GM19463 (cell line): Measurements from ENCODE around the gene TSPAN5.

Experiments
- ATAC-seq: cut with Tn5 transposase; IDR thresholded peaks from one replicate; pipeline ENCODE4 v1.9.1; 2021; ENCODE audit warnings: mild to moderate bottlenecking, moderate library complexity; ENCODE audit not compliant: unreplicated experiment

TSPAN5 gene

DNA sequence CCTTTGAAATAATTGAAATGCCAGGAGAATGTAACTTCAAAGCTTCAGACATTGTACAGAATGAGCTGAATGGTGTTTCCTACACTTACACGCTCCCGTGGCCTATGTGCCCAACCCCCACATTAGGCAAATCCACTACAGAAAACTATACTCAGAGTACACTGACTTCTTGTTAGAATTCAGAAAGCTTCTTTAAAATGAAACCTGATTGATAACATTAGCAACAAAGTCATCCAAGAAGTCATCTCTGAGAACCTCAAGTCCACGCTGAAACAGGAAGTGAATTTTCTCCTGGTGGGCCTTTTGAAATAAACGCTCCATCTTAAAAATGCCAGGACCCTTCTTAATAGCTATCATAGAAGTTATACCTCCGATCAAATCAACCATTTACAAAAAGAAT, 136.3 kb downstream of the TSPAN5 start:
- no peak for ATAC-seq

DNA sequence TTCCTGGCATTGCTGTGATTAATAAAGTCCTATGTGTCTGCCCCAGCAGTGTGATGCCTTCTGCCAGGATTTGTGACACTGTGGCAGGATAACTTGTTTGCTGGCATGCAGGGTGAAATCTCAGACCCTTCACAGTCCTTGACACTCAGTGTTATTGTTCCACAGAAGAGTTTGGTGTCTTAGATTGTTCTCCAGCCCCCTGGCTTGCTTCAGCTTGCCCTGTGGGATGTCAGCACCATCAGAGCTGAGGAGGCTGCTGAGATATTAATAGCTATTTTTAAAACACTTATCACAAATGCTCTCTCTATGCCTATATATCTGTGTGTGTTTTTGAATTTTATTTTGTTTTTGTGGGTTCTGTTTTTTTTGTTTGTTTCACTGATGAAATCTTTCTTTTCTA, 136.9 kb downstream of the TSPAN5 start:
- no peak for ATAC-seq

DNA sequence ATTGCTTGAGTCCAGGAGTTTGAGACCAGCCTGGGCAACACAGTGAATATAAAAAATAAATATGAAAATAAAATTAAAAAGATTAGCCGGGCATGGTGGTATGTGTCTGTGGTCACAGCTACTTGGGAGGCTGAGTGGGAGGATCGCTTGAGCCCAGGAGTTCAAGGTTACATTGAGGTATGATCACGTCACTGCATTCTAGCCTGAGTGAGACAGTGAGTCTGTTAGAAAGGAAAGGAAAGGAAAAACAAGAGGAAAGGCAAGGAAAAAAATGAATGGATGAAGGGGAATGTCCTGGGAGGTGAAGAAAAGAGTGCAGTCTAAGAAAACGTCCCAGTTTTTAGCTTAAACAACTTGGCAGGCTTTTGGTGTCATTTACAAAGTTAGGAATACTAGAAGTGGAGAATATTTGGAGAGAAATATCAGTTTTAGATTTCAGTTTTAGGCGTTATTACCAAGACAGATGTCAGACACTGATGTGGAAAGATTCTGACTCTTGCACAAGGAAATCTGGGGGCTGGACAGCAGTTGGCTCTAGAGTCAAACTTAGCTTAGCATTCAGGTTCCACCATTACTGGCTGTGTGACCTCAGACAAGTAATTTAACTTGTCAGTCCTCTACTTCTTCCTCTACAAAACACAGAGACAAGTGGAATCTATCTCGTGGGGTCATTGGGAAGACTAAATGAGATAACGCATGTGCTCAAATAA, 139.0 kb downstream of the TSPAN5 start:
- ATAC-seq = no peak

- ATAC-seq = peak; percentile 98
Measured at GRCh38 chr4:98518559-98519267, 139.7 kb downstream of the TSPAN5 start.

DNA sequence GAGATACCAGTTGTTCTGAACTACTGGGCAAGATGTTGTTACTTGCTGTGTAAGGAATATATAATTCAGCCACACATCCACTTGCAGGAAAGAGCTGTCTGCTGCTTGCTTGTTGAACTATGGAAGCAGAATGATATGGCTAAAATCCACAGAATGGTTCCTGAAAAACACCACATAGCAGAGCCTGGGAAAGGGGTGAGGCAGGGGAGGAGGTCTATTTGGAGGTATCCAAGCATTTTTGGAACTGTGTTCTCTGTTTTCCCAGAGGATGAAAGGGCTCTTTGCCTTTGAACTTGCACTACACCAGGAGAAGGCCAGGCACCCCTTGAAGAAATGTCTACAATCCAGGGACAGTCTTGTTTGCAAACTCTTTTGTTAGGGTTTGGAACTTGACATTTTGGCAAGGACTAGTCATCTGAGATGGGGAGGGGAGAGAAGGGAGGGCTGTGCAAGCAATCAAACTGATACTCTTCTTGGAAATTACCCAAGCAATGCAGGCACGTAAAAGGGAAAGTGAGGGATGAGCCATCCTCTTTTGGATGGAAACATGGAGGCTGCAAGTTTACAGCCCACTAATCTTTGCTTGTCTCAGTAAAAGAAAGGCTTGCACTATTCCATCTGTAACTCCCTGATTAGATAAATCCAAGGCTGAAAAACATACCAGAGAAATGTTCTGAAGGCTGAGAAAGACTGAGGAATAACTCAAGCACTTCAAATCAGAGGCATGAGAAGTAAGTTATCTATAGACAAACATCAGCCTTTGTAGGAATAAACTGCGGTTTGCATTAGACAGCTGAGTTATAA, 141.0 kb downstream of the TSPAN5 start:
- no peak for ATAC-seq

DNA sequence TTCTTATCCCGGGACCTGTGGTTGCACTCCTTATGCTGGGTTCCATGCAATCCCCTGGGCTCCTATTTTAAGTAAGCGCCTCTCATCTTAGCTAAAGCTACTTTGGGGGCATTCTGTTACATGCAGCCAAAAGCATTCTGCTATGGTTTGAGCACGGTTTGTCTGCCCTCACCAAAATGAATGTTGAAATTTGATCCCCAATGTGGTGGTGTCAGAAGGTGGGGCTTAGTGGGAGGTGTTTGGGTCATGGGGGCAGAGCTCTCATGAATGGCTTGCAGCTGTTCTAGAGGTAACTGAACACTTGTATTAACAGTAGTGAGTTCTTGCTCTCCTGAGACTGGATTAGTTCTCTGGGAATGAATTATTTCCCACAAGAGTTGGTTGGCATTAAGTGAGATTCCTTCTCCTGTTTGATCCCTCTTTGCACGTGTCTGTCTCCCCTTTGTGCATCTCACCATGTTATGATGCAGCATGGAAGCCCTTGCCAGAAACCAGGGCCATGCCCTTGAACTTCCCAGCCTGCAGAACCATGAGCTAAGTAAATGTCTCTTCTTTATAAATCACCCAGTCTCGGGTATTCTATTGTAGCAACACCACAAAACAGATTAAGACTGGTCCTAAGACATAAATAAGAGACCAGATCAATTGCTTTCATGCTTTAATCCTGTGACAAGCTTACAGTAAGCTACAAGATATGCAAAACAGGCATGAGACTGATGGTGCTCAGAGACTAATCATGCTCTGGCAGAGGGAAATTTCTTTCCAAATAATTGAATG, 141.8 kb downstream of the TSPAN5 start:
- no peak for ATAC-seq

GRCh38 chr4:98516042-98516440, 142.4 kb downstream of the TSPAN5 start:
- ATAC-seq = no peak

DNA sequence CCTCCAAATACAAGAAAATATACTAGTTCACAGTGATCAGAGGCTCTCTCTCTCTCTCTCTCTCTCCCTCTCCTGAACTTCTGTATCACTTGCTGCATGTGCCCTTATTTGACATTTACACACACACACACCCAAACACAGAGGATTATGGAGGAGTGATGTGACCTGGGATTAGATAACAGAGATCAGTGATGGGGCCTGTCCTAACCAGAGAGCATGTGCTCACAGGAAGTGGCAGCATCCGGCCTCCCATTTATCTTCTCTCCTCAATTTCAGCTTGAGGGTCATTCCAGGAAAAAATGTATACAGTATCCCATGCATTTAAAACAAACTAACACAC, 143.0 kb downstream of the TSPAN5 start:
- ATAC-seq = no peak

- ATAC-seq = no peak
Measured at GRCh38 chr4:98514741-98515469, 143.5 kb downstream of the TSPAN5 start.

GRCh38 chr4:98512918-98513317, 145.5 kb downstream of the TSPAN5 start:
- ATAC-seq = no peak

DNA sequence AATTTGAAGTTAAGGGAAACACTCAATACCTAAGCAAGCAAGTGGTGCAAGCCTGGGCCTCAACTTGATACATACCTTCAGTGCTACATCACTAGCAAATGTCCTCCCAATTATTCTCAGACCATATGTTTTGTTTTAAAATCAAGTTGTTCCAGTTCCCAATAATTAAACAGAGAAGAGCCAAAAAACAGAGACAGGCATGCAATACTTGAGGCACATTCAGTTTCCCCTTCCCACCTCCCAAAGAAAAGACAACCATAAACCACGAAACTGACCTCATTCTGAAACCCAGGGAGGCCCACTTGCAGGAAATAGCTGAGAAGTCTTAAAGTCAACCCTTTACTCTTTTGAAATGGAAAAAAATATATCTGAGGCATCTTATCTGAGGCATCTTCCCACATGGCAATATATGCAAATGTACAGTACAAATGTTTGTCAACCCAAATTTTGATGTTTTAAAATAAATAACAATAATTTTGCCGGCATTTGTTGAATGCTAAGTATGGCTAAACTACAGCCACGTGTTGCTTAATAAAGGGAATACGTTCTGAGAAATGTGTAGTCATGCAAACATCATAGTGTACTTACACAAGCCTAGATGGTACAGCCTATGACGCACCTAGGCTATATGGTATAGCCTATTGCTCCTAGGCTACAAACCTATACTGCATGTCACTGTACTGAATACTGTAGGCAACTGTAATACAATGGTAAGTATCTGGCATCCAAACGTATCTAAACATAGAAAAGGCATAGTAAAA, 147.5 kb downstream of the TSPAN5 start:
- no peak for ATAC-seq

DNA sequence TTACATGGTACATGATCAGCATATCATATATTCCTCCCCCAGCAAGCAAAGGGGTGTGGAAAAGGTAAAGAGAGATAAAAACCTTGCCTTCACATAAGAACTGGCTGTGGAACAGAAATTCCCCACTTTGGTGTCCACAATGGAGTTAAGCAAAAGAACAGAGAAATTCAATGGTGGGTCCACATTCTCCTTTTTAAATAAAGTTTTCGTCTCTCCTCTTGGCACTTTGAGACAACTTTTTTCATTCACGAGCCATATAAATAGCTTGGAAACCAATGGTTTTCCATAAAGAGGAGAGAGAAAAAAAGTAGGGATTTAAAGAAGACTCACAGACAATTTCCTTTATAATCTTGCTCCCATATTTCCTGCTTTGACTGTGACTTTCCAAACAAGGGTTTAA, 148.1 kb downstream of the TSPAN5 start:
- no peak for ATAC-seq

- ATAC-seq = no peak
Measured at GRCh38 chr4:98509721-98510120, 148.7 kb downstream of the TSPAN5 start.

GRCh38 chr4:98508829-98509598, 149.4 kb downstream of the TSPAN5 start:
- no peak for ATAC-seq

GRCh38 chr4:98508248-98508647, 150.2 kb downstream of the TSPAN5 start:
- ATAC-seq = no peak

- ATAC-seq = no peak
Measured at GRCh38 chr4:98507299-98507698, 151.1 kb downstream of the TSPAN5 start.

- no peak for ATAC-seq
Measured at GRCh38 chr4:98506462-98507132, 151.8 kb downstream of the TSPAN5 start.

- no peak for ATAC-seq
Measured at GRCh38 chr4:98505992-98506391, 152.4 kb downstream of the TSPAN5 start.
